ENCODE results near the gene BIN2.
"Not testable (repeated sequence)": the region's sequence is repeated elsewhere in the genome, so short reads cannot be mapped to it uniquely, and the experiment has no call there.

BIN2 gene

DNA sequence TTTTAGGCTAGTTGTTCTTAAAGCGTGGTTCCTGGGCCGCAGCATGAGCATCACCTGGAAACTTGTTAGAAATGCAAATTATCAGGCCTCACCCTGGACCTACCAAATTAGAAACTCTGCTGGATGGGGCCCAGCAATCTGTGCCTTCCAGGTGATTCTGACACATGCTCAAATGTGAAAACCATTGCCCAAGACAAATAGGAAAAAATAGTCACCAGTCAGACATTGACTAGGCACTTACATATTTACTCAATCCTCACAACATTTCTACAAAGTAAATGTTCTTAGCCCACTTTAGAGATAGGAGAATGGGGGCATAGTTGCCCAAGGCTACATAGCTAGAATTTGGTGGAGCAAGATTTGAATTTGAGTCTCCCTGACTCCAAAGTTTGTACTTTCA, 19.2 kb upstream of the BIN2 start:
- no peak for DNase-seq

DNA sequence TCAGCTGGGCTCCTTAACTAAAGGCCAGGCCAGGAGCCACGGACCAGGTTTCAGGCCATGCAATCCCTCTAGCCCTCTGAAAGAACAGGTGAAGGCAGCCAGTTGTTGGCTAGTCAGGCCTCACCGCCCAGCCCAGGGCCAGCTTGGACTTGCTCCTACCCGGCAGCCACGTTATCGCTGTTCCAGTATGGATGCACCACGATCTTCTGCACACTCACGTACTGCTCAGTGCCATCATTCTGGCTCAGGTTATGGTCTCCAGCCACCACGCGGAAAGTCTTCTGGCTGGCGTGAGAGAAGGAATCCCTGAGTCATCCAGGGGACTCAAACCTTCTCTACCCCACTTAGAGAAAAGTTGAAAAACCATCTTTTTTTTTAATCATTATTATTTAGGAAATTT, 18.4 kb upstream of the BIN2 start:
- no peak for DNase-seq

DNA sequence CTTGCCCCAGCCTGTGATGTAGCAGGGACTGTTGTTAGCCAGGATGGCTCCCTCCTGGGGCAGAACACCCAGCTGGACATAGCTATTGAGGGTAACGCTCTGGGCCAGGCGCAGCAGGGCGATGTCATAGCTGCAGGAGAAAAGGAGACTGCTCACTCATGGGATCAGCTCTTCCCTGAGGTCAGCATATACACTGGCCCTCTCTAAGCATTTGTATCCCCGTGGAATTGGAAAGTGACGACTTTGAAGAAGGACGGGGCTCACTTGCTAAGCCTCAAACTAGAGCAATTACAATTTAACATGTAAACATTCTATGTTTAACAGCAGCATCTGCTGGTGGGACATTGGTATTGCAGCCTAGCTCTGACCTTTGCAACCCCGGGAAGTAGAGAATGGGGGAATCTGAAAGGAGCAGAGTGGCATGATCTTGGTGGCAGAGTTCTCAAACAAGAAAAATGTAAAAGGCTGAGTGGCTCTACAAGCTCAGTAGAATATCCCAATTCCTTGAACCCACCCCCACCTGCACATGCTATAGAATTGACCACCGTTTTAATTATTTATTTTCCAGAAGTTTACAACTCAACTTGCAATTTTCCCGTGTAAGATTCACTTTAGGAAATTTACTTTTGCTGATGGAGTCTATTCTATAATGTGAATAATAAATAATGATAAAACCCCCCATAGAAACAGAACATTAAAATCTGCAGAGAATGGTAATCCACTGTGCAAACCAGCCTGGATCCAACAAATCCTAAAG, 17.5 kb upstream of the BIN2 start:
- peak; percentile 83 for DNase-seq

DNA sequence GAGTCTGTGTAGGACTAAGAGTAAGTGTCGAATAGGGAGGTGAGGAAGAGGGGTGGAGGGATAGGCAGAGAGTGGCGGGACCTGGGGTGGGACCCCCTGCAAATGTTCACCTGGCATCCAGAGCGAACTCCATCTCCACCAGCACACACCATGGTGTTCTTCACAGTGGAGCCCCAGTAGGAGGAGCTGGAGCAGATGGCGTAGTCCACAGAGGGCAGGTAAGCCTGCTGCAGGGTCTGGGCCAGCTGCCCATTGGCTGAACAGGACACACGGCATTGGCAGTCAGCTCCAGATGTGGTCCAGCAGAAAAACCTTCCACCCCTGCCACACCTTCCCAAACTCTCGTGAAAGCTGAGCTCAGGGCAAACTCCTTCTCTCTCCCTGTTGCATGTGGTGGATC, 15.8 kb upstream of the BIN2 start:
- no peak for DNase-seq

GRCh38 chr12:51337336-51337735, 13.4 kb upstream of the BIN2 start:
- DNase-seq: not testable (repeated sequence)

- no peak for DNase-seq
Observed at GRCh38 chr12:51335931-51336330, 12.0 kb upstream of the BIN2 start.

- no peak for DNase-seq
Observed at GRCh38 chr12:51334764-51335163, 10.8 kb upstream of the BIN2 start.

DNA sequence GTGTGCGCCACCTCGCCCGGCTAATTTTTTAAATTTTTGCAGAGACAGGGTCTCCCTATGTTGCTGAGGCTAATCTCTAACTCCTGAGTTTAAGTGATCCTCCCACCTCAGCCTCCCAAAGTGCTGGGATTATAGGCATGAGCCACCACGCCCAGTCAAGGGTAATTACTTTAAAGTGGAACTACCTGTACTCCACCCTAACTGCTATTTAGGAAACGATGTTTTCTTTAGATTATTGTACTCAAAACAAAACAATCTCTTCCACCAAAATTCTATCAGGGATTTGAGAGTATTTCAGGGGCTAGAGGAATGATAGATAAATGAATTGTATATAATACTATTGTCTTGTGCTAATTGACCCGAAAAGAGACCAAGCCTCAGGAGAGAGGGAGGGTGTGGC, 9.6 kb upstream of the BIN2 start:
- no peak for DNase-seq

DNA sequence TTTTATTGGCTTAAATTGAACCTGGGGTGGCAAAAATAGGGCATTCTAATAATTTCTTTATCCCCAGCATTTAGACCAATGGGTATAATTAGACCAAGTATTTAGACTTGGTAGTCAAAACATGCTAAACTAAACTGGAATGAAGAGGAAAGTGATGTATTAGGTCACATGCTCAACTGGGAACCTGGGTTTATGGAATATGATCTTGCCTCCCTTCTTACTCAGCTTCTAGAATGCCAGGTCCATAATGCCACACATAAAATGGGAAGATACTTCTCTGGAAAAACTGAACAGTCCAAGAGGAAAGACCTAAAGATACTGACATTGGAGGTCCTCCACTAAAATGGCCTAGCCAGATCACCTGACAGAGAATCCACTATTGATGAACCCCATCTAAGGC, 6.2 kb upstream of the BIN2 start:
- DNase-seq: no peak

- no peak for DNase-seq
Observed at GRCh38 chr12:51329742-51330141, 5.8 kb upstream of the BIN2 start.

DNA sequence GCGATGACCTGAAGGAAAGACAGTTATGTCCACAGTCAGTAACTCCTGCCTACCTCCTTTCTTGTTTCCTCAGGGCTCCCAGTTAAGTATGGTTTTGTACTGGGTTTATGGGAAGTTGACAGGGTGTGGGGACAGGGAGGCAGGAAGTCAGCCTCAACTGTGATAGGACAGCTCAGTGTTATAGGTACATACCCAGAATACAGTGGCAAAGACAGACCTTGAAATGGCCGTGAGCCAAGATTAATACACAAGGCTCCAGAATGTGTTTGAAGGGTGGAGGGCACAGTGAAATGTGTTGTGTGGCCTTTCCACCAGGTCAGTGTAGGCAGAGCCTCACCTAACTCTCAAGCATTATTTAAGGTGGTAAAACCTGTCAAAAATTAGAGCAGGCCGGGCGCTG, 4.6 kb upstream of the BIN2 start:
- DNase-seq: no peak

DNA sequence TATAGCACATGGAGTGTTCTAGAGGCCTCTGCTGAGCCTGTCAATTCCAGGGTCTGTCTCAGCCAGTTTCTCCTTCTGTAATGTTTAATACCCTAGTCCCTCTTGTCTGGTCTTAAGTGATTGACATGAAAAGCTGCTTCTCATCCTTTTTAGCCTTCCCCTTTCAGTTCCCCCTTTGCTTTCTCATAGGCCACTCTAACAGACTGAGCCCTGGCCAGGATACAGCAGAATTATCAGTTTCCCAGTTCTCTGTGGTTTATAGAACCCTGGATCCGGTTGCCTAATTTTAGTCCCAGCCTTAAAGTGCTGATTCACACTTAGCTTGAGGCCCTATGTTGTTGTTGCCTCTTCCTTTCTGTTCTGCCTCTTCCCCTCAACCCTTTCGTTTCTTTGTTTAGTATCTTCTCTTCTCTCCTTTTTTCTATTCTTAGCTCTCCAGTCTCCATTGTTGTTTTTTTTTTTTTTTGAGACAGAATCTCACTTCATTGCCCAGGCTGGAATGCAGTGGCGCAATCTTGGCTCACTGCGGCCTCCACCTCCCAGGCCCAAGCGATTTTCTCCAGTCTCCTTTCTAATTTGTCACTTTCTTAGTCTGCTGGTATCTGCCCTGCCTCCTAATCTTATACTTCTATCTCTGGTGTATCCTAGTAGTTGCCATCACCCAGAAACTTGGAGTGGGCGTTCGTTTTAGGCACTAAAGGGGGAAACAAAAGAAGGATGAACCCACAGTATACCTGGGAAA, 2.9 kb upstream of the BIN2 start:
- DNase-seq: no peak

DNA sequence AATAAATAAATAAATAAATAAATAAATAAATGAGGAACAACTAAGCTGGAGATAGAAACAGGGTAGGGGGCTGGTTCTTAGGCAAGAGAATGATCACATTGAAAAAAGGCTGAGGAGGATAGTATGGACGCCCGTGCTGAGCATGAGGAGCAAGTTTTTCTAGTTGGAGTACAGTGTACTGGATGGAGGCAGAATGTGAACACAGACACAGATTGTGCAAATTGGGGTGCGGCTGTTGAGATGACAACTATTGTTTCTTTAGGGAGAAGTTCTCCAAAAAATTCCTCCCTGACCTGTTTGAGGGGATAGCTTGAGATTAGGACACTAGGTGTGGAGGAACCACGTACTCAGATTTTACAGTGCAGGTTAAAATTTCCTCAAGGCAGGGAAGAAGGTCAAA, 979 bp upstream of the BIN2 start:
- no peak for DNase-seq

DNA sequence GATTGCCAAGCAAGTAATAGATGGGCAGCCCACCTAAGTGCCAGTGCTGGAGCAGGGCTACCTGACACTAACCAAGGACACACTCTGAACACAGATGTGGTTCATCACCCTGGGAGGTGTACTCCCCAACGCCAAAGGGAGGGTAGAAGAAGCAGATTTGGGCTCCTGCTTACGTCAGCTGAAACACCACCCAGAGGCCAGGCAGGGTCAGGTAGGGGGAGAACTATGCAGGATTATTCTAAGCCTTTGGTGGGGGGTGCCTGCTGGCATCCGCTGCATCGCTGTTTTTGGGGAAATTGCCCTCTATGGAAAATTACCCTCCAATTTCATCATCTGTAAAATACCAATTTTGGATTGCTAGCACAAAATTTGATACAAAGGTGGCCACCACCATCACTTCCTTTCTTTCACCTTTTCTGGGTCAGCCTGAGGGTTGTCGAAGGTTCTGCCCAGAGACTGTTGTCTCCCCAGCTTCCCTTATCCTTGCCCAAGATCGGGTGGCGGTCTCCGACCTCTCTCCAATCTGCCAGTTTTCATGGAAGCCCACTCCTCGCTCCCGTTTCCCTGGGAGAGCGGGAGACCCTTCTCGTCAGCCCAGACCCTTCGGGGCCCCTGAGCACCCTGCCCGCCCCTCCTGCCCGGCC, 535 bp downstream of the BIN2 start:
- DNase-seq: no peak

DNA sequence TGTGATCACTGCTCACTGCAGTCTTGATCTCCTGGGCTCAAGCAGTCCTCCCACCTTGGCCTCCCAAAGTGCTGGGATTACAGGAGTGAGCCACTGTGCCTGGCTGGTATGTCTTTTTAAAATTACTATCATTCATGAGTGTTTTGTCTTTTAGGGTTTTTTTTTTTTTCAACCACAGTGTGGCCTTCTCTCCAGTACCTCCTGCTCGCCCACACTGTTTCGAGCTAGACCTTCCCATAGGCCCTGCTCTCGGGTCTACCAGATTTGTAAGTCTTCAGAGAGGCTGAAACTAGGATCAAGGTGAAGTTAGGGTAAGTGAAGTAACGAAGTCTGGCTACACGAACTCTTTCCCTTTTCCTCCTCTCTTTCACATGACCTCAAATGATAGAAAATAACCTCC, 1.5 kb downstream of the BIN2 start:
- no peak for DNase-seq

GRCh38 chr12:51321882-51322281, 2.1 kb downstream of the BIN2 start:
- DNase-seq: no peak

- DNase-seq: peak; percentile 24
Observed at GRCh38 chr12:51320695-51321320, 3.2 kb downstream of the BIN2 start.

GRCh38 chr12:51320311-51320694, 3.7 kb downstream of the BIN2 start:
- DNase-seq: no peak

GRCh38 chr12:51318846-51319599, 5.0 kb downstream of the BIN2 start:
- no peak for DNase-seq

DNA sequence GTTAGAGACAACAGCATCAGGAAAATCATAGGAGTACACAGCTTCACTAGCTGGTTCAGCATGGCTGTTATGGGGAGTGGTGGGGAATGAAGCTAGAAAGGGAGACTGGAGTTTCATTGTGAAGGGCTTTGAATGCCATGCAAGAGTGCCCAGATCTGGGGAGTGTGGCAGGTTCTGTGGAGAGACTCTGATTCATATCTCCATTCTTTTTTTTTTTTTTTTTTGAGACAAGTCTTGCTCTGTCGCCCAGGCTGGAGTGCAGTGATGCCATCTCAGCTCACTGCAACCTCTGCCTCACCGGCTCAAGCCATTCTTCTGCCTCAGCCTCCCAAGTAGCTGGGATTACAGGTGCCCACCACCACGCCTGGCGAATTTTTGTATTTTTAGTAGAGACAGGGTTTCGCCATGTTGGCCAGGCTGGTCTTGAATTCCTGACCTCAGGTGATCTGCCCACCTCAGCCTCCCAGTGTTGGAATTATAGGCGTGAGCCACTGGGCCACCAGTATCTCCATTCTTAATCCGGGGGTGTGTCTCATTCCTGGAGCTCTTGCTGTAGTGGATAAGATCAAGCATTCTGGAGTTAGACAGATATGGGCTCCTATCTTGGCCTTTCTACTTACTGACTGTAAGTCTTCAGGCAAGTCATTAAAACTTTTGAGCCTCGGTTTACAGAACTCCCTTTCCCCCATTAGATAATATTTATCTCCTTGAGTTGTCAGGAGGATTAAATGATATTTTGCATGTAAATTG, 5.7 kb downstream of the BIN2 start:
- DNase-seq: not testable (repeated sequence)

DNA sequence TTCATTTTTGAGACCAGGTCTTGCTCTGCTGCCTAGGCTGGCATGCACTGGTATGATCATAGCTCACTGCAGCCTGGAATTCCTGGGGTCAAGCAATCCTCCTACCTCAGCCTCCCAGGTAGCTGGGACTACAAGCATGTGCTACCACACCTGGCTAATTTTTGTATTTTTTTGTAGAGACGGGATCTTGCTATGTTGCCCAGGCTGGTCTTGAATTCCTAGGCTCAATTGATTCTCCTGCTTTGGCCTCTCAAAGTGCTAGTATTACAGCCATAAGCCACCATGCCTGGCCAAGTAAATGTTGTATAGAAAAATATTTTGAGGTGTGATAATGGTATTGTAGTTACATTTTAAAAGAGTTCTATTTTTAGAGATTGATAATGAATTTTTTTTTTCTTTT, 12.6 kb downstream of the BIN2 start:
- DNase-seq: no peak
